K562 (cell line): Measurements from ENCODE around the gene SEC24A. TPM values are rescaled to one million over a fixed set of nuclear protein-coding genes. Genes with fewer than 3 reads are reported as not detected.
"Not testable (repeated sequence)": the region's sequence is repeated elsewhere in the genome, so short reads cannot be mapped to it uniquely, and the experiment has no call there.

ENCODE experiments used
- ATAC-seq: fragments of 200-7000 bp; cut with Tn5 transposase; 3 replicates; pipeline ENCODE4 v1.9.1; 2020; ENCODE audit warnings: moderate library complexity
- BruUV-seq: library from RNA; stranded (reverse); fragments of 400-500 nt; replicated peaks from 2 replicates; lab custom pipeline; 2021; lab: Mats Ljungman, UMichigan
- CTCF ChIA-PET: fragments of 300-600 bp; formaldehyde crosslinking; extraction: SDS; loops from one replicate; lab custom pipeline; 2021; ENCODE audit warnings: low intra/inter-chr PET ratio; lab: Yijun Ruan, JAX
- POLR2A ChIA-PET: fragments of 300-600, 350-650 bp; sonication (Branson Sonifier 250); formaldehyde crosslinking; extraction: SDS; loops from one replicate; lab custom pipeline; 2021; ENCODE audit warnings: antibody characterized with exemption, inconsistent platforms; lab: Yijun Ruan, JAX
- DNase-seq, 4 experiments: peaks; one replicate each; pipeline versions ENCODE4 v3.0.0 to v3.0.0-alpha.2; 2011 to 2018; ENCODE audit warnings: low spot score in 3 of 4, mixed read lengths in 3 of 4; ENCODE audit errors: extremely low read depth in 1 of 4
- FAIRE-seq: peaks from 2 replicates; lab custom pipeline; 2011; peaks lifted over from hg19 to GRCh38; lab: Jason Lieb, UNC
- H2AFZ ChIP-seq: 2 replicates; pipeline ENCODE4 v1.6.0; 2011; ENCODE audit warnings: low read depth, low read length, control low read depth, inconsistent platforms
- H3K27ac ChIP-seq: fragments of 200-600 bp; 3 replicates; pipeline ENCODE4 v1.8.0; 2011; ENCODE audit warnings: low read depth, mild to moderate bottlenecking, control low read depth, inconsistent platforms, low read length, moderate library complexity, mixed read lengths; ENCODE audit errors: extremely low read depth
- H3K27me3 ChIP-seq, 2 experiments: fragments of 300-600 bp in 1 of 2; 2 replicates in 1 of 2; 3 replicates in 1 of 2; pipeline versions ENCODE4 v1.6.0 to v1.8.0; 2011; ENCODE audit warnings: inconsistent platforms in 2 of 2, low read length in 2 of 2, mild to moderate bottlenecking in 1 of 2, mixed read lengths in 1 of 2, moderate library complexity in 1 of 2; ENCODE audit not compliant: control insufficient read depth in 2 of 2, insufficient read depth in 2 of 2
- H3K36me3 ChIP-seq: fragments of 300-600 bp; 3 replicates; pipeline ENCODE4 v1.8.0; 2011; ENCODE audit warnings: mild to moderate bottlenecking, low read length, inconsistent platforms; ENCODE audit not compliant: control insufficient read depth, insufficient read depth
- H3K4me1 ChIP-seq, 2 experiments: fragments of 200-600 bp in 1 of 2; replicated peaks in 1 of 2; 2 replicates in 1 of 2; 3 replicates in 1 of 2; pipeline versions ENCODE4 v1.5.1 to v1.8.0; 2011; ENCODE audit warnings: inconsistent platforms in 2 of 2, low read length in 2 of 2, mild to moderate bottlenecking in 1 of 2, mixed read lengths in 1 of 2, moderate library complexity in 1 of 2; ENCODE audit not compliant: control insufficient read depth in 2 of 2, insufficient read depth in 2 of 2
- H3K4me2 ChIP-seq: 2 replicates; pipeline ENCODE4 v1.6.1; 2011; ENCODE audit warnings: low read length, control low read depth, inconsistent platforms, mixed read lengths; ENCODE audit not compliant: insufficient read depth
- H3K4me3 ChIP-seq: fragments of 200-600 bp; sonication (generic), shearing (Covaris generic); 2 replicates; pipeline ENCODE4 v1.5.1; 2016; ENCODE audit warnings: control low read depth, inconsistent platforms
- H3K79me2 ChIP-seq: fragments of 200-600 bp; 3 replicates; pipeline ENCODE4 v1.8.0; 2011; ENCODE audit warnings: low read length, inconsistent platforms; ENCODE audit not compliant: control insufficient read depth, insufficient read depth
- H3K9ac ChIP-seq, 2 experiments: 2 replicates each; pipeline versions ENCODE4 v1.6.0 to v1.6.1; 2011; ENCODE audit warnings: low read depth in 2 of 2, low read length in 2 of 2, control low read depth in 1 of 2, inconsistent platforms in 1 of 2, mild to moderate bottlenecking in 1 of 2, mixed read lengths in 1 of 2; ENCODE audit not compliant: insufficient read depth in 1 of 2
- H3K9me1 ChIP-seq: one replicate; pipeline ENCODE4 v1.6.0; 2011; ENCODE audit warnings: inconsistent platforms, mild to moderate bottlenecking, low read length, moderate library complexity; ENCODE audit not compliant: control insufficient read depth, insufficient read depth
- H3K9me3 ChIP-seq: replicated peaks from 2 replicates; pipeline ENCODE4 v1.5.1; 2011; ENCODE audit warnings: low read depth, low read length, inconsistent platforms; ENCODE audit not compliant: control insufficient read depth, insufficient read depth
- H4K20me1 ChIP-seq: replicated peaks from 2 replicates; pipeline ENCODE4 v1.6.1; 2011; ENCODE audit warnings: low read length, inconsistent platforms, mixed read lengths; ENCODE audit not compliant: control insufficient read depth, insufficient read depth
- CGGBP1 ChIP-seq: fragments of 250-450 bp; sonication (Bioruptor Pico); IDR thresholded peaks from 2 replicates; pipeline ENCODE4 v1.9.0; 2021; ENCODE audit warnings: mild to moderate bottlenecking
- TAF9B ChIP-seq: fragments of 450-650 bp; IDR thresholded peaks from 2 replicates; pipeline ENCODE4 v1.6.1; 2018; ENCODE audit warnings: mild to moderate bottlenecking; ENCODE audit not compliant: partially characterized antibody
- ZNF586 ChIP-seq: fragments of 450-650 bp; formaldehyde crosslinking; conservative IDR thresholded peaks from 2 replicates; pipeline ENCODE4 v1.4.0; 2020; ENCODE audit warnings: mild to moderate bottlenecking, moderate library complexity
- WGBS: fragments of 100-300 bp; shearing (Covaris generic); methylation state at CpG from one replicate; pipeline ENCODE4 v1.1.6; 2016; ENCODE audit warnings: low coverage, mixed read lengths; ENCODE audit not compliant: insufficient coverage; ENCODE audit errors: missing lambda C conversion rate; 5-methylcytosine and 5-hydroxymethylcytosine counted together
- in situ Hi-C: fragments of 300-500 bp; cut with MboI; formaldehyde crosslinking; loops from 4 replicates; pipeline ENCODE4 v1.15.0; 2018; ENCODE audit warnings: inconsistent platforms, mixed read lengths
- intact Hi-C: fragments of 100-400 bp; cut with micrococcal nuclease; formaldehyde crosslinking; loops from 2 replicates; pipeline ENCODE4 v1.14.2; 2022
- polyA plus RNA-seq, 8 experiments: library from polyadenylated mRNA; depleted of rRNA in 4 of 8; stranded (reverse) in 5 of 8; unstranded in 3 of 8; fragments of >200 nt; fragmentation: Nextera tagmentation in 2 of 8; fragmentation: Illumina TruSeq in 1 of 8; extraction: Ambion mirVana in 2 of 8; extraction: Trizol in 1 of 8; gene quantifications; 2 replicates each; pipeline versions ENCODE4 v1.2.1 to v1.2.3, GENCODE V29; 2011 to 2014; ENCODE audit warnings: inconsistent platforms in 1 of 8, missing spikeins in 1 of 8
- total RNA-seq, 7 experiments: library from RNA; depleted of rRNA in 6 of 7; stranded (reverse); fragments of >200 nt in 6 of 7; fragmentation: Illumina TruSeq in 2 of 7; extraction: Trizol in 2 of 7; gene quantifications; 2 replicates each; pipeline versions ENCODE4 v1.2.1 to v1.2.3, GENCODE V29; 2011 to 2021; ENCODE audit warnings: low replicate concordance in 1 of 7

Gene SEC24A
- total and polyA plus RNA-seq, 9 of the 15 experiments (the other 6 are each of a cell fraction or from before 2014, with no cell fraction given) = 7.9 to 36.5 (median 17.5) TPM

- TF ChIP-seq ZNF586 (CRISPR knock-in tag) (no peak), CGGBP1 (CRISPR knock-in tag) (no peak), TAF9B (peak; percentile 73)
- TF ChIP-seq, all 486 proteins: peak for 155
These were observed at the start of gene SEC24A (continued) for GRCh38 chr5:134648425-134649162.

- not testable (repeated sequence) for ATAC-seq
These were observed 48.8 kb upstream of the SEC24A start for GRCh38 chr5:134599820-134600219.

More at GRCh38 chr5:134599820-134600219, 48.8 kb upstream of the SEC24A start:
- in situ Hi-C loops = loop anchor here (25.0 kb wide), 1 partner anchor 563 kb away; no protein-coding TSS in a partner anchor
- H4K20me1 ChIP-seq, H3K9me1 ChIP-seq, CTCF ChIA-PET, POLR2A ChIA-PET, H3K4me2 ChIP-seq, FAIRE-seq, H3K79me2 ChIP-seq, H3K27ac ChIP-seq, H3K4me3 ChIP-seq, H2AFZ ChIP-seq, BruUV-seq, H3K27me3 ChIP-seq, H3K9me3 ChIP-seq, DNase-seq, H3K4me1 ChIP-seq, H3K9ac ChIP-seq: not testable (repeated sequence)
- WGBS = 52% methylated on average over 3 of the region's 3 CpGs
- peaks cover 14% of the 10 kb centered on the region; the same call in 2 of the 3 replicates for H3K36me3 ChIP-seq
- intact Hi-C loops = loop anchor here (10.0 kb wide), 1 partner anchor 305 kb away; the partner anchor contains the start of gene PCBD2
